Suppressor macrophage (primary cell): ENCODE results near the gene SEPTIN3.
"Not testable (repeated sequence)": the region's sequence is repeated elsewhere in the genome, so short reads cannot be mapped to it uniquely, and the experiment has no call there.

ENCODE experiments used
- DNase-seq, 4 experiments: peaks; one replicate each; pipeline ENCODE4 v3.0.0-alpha.2; 2020 to 2022

SEPTIN3 gene

GRCh38 chr22:41940832-41941765 lies 28.1 kb upstream of the SEPTIN3 start:
- peak; percentile 84 to 89 (median 86) for DNase-seq

- DNase-seq, result peak; percentile 43 to 65 (median 64)
Observed at GRCh38 chr22:41943661-41944209, 25.5 kb upstream of the SEPTIN3 start.

DNA sequence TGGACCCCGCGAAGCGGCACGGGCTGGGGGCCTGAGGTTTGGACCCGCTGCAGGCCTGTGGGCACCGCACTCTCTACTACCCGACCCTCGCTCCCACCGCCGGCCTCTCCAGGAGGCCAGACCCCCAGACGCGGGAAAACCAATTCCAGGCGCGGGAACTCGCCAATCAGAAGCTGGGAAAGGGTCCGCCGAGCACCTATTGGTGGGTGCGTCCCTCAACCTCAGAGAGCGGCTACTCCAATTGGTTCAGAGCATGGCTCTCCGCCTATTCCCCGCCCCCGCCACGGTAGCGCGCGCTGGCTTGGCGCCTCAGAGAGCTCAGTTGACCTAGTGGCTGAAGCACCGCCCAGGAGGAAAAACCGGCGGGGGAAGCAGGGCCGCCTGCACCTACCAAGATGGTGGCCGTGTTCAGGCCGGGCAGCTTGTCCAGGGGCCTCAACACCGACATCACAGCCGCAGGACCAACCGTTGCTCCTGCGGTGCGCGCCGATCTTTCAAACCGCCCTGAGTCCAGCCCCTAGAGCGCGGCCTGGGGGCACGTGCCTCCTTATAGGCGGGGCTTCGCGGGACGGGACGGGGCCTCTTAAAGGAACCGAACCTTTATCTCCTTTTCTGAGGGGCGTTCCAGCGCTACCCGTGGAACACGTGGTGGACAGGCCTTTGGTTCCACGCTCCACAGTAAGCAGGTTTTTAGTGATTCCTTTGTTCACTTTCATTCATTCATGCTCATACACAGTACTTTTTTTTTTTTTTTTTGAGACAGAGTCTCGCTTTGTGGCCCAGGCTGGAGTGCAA lies 22.4 kb upstream of the SEPTIN3 start, which contains the start of gene CENPM:
TSS of gene CENPM (minus strand) at position 524 of the 795 bp plus-strand sequence. CDS start at position 448, 76 bp downstream.
- peak; percentile 94 to 97 (median 95) for DNase-seq

- DNase-seq, result no peak
Observed at GRCh38 chr22:41947424-41948080, 21.7 kb upstream of the SEPTIN3 start.

GRCh38 chr22:41948142-41948541 lies 21.1 kb upstream of the SEPTIN3 start:
- DNase-seq, result no peak

- not testable (repeated sequence) for DNase-seq
Observed at GRCh38 chr22:41948928-41949296, 20.3 kb upstream of the SEPTIN3 start.

DNA sequence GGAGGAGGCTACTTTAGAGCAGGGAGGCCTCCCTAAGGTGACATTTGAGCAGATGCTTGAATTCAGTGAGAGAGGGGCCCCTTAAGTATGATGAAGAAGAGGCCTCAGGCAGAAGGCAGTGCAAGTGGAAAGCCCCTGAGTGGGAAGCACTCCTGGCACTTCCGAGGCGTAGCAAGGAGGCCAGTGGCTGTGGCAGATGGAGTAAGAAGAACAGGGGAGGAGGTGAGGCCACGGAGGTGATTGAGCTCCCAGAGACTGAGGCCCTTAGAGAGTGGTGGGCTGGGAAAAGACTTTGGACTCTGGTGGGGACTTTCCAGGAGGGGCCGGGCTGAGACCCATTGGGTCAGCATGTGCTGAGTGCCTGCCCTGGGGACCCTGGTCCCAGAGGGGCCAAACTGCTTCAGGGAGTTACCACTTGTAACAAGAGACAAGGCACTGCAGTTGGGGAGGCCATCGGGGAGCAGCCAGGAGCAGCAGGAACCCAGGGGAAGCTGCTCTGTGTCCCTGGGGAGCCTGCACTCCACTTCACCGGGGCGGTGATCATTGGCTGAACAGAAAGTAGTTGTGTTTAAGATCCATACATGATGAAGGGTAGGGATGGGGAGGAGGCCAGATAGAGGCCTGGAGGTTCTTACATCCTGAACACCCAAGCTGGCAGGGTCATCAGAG lies 19.8 kb upstream of the SEPTIN3 start:
- no peak for DNase-seq

DNA sequence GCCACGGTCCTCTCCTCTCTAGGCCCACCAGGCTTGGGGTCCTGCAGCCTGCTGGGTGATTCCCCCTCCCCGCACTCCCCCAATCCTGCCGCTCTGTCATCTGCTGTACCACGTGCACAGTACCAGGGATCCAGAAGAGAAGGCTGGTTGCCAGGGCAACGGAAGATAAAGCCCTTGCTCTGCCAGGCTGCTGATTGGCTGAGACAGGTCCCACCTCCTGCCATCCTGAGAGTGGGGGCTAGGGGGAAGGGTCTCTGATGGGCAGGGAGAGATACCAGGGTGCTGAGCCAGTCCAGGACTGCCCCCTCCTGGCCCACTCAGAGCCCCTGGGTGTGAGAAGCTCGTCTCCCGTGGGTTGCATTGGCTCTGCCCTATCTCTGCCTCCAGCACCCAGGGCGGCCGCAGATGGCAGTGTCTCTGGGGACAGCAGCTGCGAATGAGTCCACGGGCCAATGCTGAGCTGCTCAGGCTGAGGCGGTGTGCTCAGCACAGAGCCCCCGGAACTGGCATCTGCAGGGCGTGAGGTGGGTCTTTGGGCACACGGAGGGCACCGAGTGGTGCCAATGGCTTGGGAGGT lies 17.3 kb upstream of the SEPTIN3 start, which contains the start of gene SMIM45:
TSS of gene SMIM45 (plus strand) at position 253 of the 577 bp plus-strand sequence.
- no peak for DNase-seq

- no peak for DNase-seq
Observed at GRCh38 chr22:41952713-41953112, 16.5 kb upstream of the SEPTIN3 start.

DNA sequence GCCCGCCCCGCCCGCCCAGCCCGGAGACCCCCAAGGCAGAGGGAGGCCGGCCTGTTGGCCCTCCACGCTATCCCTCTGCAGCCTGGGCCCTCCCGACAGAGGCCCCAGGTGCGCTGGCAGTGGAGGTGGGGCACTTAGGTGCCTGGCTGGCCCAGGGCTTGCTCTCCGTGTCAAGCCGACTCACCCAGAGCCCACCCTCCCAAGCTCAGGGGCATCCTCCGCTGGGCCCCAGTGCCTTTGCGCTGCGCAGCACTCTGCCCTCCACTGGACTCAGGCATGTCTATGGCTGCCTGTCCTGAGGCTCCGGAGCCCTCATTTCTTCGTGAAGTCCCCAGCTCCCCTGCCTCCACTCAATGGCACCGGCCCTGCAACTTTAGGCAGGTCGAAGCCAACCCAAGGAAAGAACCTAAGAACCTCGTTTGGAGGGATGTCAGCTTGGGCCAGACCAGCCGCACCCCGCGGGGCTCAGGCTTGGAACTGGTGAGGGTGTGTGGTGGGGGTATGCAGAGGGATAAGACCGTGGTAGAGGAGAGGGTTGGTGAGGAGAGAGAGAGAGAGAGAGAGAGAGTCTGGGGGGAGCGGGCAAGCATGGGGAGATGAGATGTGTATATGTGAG lies 11.2 kb upstream of the SEPTIN3 start:
- no peak for DNase-seq

GRCh38 chr22:41963453-41964111 lies 5.7 kb upstream of the SEPTIN3 start:
- no peak for DNase-seq

DNA sequence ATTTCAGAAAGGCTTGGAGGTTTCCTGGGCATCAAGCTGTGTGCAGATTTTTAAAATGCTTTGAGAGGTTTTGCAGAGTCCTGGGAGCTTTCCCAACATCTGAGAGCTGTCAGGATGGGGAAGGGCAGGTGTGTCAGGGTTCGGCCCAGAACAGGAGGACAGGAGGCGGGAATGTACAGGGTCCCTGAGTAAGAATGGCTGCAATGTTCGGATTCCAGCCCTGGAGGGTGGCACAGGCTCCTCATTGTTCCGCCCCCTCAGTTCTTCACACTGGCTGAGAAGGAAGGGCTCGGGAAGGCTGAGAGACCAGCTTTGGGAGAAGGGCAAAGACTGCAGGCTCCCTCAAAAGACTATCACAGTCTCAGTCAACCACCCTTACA lies 5.1 kb upstream of the SEPTIN3 start:
- DNase-seq, result no peak

GRCh38 chr22:41966225-41966606 lies 3.0 kb upstream of the SEPTIN3 start:
- DNase-seq, result no peak

- peak; percentile 83 to 91 (median 86) for DNase-seq
Observed at GRCh38 chr22:41966607-41967240, 2.5 kb upstream of the SEPTIN3 start.

- DNase-seq, result no peak
Observed at GRCh38 chr22:41968601-41969000, 642 bp upstream of the SEPTIN3 start.

DNA sequence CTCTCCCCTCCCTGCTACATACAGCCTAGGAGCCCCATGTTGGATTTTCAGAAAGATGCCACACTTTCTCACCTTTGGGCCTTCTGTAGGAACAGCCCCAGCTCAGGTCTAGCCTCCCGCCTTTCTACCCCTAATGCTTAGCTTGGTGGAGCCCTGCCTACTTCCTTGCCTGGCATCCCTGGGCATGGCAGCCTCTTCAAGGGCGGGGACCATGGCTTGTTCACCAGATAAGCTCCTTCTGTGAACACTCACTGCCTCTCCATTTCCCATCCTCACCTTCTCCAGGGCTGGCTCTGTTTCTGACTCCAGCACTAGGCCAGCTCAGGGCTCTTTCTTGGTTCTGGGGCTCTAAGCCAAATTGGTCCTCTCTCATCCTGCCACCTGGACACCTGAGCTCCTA lies 1.4 kb downstream of the SEPTIN3 start:
- DNase-seq, result no peak

DNA sequence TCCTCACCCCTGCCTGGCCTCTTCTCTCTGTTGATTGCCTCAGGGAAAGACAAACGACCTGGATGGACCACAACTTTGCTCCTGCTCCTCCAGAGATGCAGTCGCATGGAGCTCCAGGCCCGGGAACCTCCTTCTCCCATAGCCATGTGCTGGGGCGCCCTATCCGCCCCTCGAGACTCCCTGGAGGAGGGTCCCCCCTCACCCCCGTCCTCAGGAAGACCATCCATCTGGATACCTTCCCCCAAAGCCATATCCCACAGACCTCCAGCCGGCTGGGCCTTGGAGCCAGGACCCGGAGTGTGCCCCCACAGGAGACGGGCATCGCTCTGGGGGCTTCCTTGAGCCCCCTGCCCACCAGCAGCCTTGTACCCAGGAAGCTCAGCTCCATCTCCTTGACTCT lies 2.2 kb downstream of the SEPTIN3 start:
- DNase-seq, result no peak

DNA sequence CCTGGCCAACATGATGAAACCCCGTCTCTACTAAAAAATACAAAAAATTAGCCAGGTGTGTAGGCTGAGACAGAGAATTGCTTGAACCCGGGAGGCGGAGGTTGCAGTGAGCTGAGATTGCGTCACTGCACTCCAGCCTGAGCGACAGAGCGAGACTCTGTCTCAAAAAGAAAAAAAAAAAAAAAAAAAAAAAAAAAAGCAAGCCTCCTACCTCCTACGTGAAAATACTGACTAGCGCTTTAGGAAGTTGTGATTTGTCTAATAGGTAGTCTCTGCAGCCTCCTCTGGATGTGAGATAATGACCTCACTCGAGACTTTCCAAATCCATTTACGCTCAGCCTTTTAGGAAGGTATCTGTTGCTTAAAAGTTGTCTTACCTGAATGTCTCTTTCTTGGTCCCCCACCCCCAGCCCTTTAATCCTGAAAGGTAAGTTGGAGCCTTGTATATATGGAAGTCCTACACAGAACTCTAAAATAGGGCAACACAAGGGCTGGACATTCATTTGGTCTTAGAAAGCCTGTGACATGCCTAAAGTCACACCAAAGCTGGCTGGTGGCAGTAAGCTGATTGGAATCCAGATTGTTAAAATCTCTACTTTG lies 5.5 kb downstream of the SEPTIN3 start:
- DNase-seq, result no peak

DNA sequence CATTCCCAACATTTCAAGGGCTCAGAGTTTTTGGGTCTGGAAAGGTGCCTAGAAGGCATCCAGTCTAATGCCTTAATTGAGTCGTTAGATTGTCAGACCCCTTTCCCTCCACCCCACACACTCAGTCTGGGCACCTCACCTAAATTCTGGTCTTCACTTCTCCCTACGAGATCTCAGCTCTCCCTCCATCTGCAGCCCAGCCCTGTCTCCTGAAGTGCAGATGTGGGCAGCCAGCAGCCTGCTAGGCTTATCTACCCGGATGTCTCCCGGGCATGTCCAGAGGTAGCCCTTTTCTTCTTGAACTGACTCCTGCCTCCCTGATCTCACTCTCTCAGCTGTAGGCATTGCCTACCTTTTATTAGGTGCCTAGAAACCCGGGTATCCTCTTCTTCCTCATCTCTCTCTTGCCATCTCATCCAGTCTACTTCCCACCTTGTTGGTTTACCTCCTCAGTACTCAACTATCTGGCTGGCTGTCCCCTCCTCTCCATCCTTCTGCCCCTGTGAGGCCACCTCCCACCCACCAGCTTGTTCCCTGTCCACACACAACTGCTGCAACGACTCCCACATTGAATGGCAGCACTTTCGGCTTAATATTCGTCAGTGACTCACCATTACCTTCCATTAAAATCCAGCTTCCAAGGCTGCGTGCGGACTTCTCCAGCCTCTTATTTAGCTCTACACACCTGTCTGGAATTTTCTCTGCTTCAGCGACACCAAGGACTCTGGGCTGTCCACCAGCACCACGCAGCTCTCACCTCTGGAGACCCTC lies 6.2 kb downstream of the SEPTIN3 start:
- no peak for DNase-seq
